Endothelial cell of umbilical vein (primary cell): ENCODE data around the gene SLC49A4. TPM values are rescaled to one million over a fixed set of nuclear protein-coding genes. Genes with fewer than 3 reads are reported as not detected.

Source experiments
- BruUV-seq: library from RNA; stranded (reverse); fragments of 400-500 nt; replicated peaks from 2 replicates; lab custom pipeline; 2021; lab: Mats Ljungman, UMichigan
- CTCF ChIA-PET: fragments of 300-600, 350-600 bp; sonication (Branson Sonifier 250); formaldehyde crosslinking; loops from one replicate; lab custom pipeline; 2021; ENCODE audit warnings: antibody characterized with exemption, inconsistent platforms; lab: Charles Lee
- POLR2A ChIA-PET: fragments of 300-600, 350-600 bp; sonication (Branson Sonifier 250); formaldehyde crosslinking; loops from one replicate; lab custom pipeline; 2021; ENCODE audit warnings: antibody characterized with exemption, inconsistent platforms; lab: Charles Lee
- DNase-seq: peaks from one replicate; pipeline ENCODE4 v3.0.0-alpha.2; 2011; ENCODE audit warnings: low read depth, low spot score
- FAIRE-seq: peaks from 2 replicates; lab custom pipeline; 2011; peaks lifted over from hg19 to GRCh38; lab: Jason Lieb, UNC
- H2AFZ ChIP-seq: 2 replicates; pipeline ENCODE4 v1.6.0; 2012; ENCODE audit warnings: low read depth, low read length, control low read depth, inconsistent platforms
- H3K27ac ChIP-seq: 2 replicates; pipeline ENCODE4 v1.5.1; 2011; ENCODE audit warnings: low read depth, mild to moderate bottlenecking, control low read depth, low read length, moderate library complexity; ENCODE audit not compliant: insufficient read depth
- H3K27me3 ChIP-seq, 2 experiments: 2 replicates each; pipeline versions ENCODE4 v1.6.0 to v1.6.1; 2011; ENCODE audit warnings: low read length in 2 of 2, mixed read lengths in 1 of 2; ENCODE audit not compliant: control insufficient read depth in 2 of 2, insufficient read depth in 2 of 2
- H3K36me3 ChIP-seq, 2 experiments: 2 replicates in 1 of 2; 3 replicates in 1 of 2; pipeline ENCODE4 v1.5.1; 2011; ENCODE audit warnings: low read length in 2 of 2, mild to moderate bottlenecking in 1 of 2, moderate library complexity in 1 of 2; ENCODE audit not compliant: control insufficient read depth in 2 of 2, insufficient read depth in 2 of 2; ENCODE audit errors: extremely low read depth in 1 of 2
- H3K4me1 ChIP-seq: 3 replicates; pipeline ENCODE4 v1.5.1; 2011; ENCODE audit warnings: mild to moderate bottlenecking, low read length; ENCODE audit not compliant: control insufficient read depth, insufficient read depth; ENCODE audit errors: extremely low read depth
- H3K4me2 ChIP-seq: 2 replicates; pipeline ENCODE4 v1.6.1; 2011; ENCODE audit warnings: low read length, control low read depth, mixed read lengths; ENCODE audit not compliant: insufficient read depth
- H3K4me3 ChIP-seq, 3 experiments: fragments of 200-600 bp in 1 of 3; sonication (generic), shearing (Covaris generic) in 1 of 3; replicated peaks in 1 of 3; 2 replicates each; pipeline ENCODE4 v1.5.1; 2011 to 2016; ENCODE audit warnings: control low read depth in 3 of 3, low read length in 3 of 3, mild to moderate bottlenecking in 2 of 3, inconsistent platforms in 1 of 3, low read depth in 1 of 3, moderate library complexity in 1 of 3; ENCODE audit not compliant: insufficient read depth in 1 of 3
- H3K79me2 ChIP-seq: 2 replicates; pipeline ENCODE4 v1.6.0; 2012; ENCODE audit warnings: low read length, inconsistent platforms; ENCODE audit not compliant: control insufficient read depth, insufficient read depth
- H3K9ac ChIP-seq: replicated peaks from 2 replicates; pipeline ENCODE3; 2011; ENCODE audit warnings: low read length, control low read depth; ENCODE audit not compliant: insufficient read depth; ENCODE audit errors: extremely low read depth
- H3K9me1 ChIP-seq: replicated peaks from 3 replicates; pipeline ENCODE4 v1.6.0; 2011; ENCODE audit warnings: mild to moderate bottlenecking, low read length; ENCODE audit not compliant: control insufficient read depth, insufficient read depth; ENCODE audit errors: extremely low read depth
- H3K9me3 ChIP-seq: replicated peaks from 2 replicates; pipeline ENCODE4 v1.5.1; 2012; ENCODE audit warnings: low read length, inconsistent platforms; ENCODE audit not compliant: control insufficient read depth, insufficient read depth
- H4K20me1 ChIP-seq: replicated peaks from 2 replicates; pipeline ENCODE3; 2011; ENCODE audit warnings: mild to moderate bottlenecking, low read length; ENCODE audit not compliant: control insufficient read depth, insufficient read depth; ENCODE audit errors: extremely low read depth
- CTCF ChIP-seq, 2 donors: IDR thresholded peaks; 1 replicate in 1 of 2; 2 replicates in 1 of 2; pipeline ENCODE4 v1.5.1; 2011; ENCODE audit warnings: low read length in 2 of 2, mild to moderate bottlenecking in 2 of 2, moderate library complexity in 2 of 2, control low read depth in 1 of 2, inconsistent platforms in 1 of 2, low read depth in 1 of 2; ENCODE audit not compliant: insufficient read depth in 1 of 2; ENCODE audit errors: extremely low read depth in 1 of 2
- EZH2 ChIP-seq: IDR thresholded peaks from 2 replicates; pipeline ENCODE4 v1.6.1; 2012; ENCODE audit warnings: borderline replicate concordance, low read depth, mild to moderate bottlenecking, moderate library complexity, low read length, inconsistent platforms; ENCODE audit not compliant: severe bottlenecking
- FOS ChIP-seq: IDR thresholded peaks from 2 replicates; pipeline ENCODE4 v1.6.1; 2011; ENCODE audit warnings: mild to moderate bottlenecking, low read length, moderate library complexity, borderline replicate concordance; ENCODE audit not compliant: insufficient read depth
- GATA2 ChIP-seq: IDR thresholded peaks from 2 replicates; pipeline ENCODE4 v1.7.0; 2011; ENCODE audit warnings: low read depth, mild to moderate bottlenecking, moderate library complexity, mixed read lengths, low read length; ENCODE audit not compliant: insufficient read length, insufficient read depth
- JUN ChIP-seq: IDR thresholded peaks from 2 replicates; pipeline ENCODE4 v1.6.1; 2011; ENCODE audit warnings: borderline replicate concordance, low read depth; ENCODE audit not compliant: insufficient read length, insufficient read depth
- MAX ChIP-seq: IDR thresholded peaks from 2 replicates; pipeline ENCODE4 v1.6.1; 2011; ENCODE audit not compliant: insufficient read depth, insufficient read length
- MYC ChIP-seq: IDR thresholded peaks from one replicate; pipeline ENCODE4 v1.6.1; 2011; ENCODE audit warnings: mild to moderate bottlenecking, low read depth, low read length
- POLR2A ChIP-seq: IDR thresholded peaks from 2 replicates; pipeline ENCODE4 v1.6.1; 2012; ENCODE audit warnings: low read depth, mild to moderate bottlenecking, control low read depth, low read length
- POLR2AphosphoS5 ChIP-seq: IDR thresholded peaks from 2 replicates; pipeline ENCODE4 v1.6.1; 2012; ENCODE audit warnings: low read depth, mild to moderate bottlenecking, control low read depth, low read length, moderate library complexity; ENCODE audit not compliant: insufficient read depth
- dilution Hi-C: fragments of 300-500 bp; cut with MboI; formaldehyde crosslinking; loops from one replicate; pipeline ENCODE4 v1.15.0; 2019; ENCODE audit warnings: low sequenced_read_pairs; ENCODE audit not compliant: extremely low pct_ligation_motif_present
- intact Hi-C: fragments of 100-400 bp; cut with micrococcal nuclease; formaldehyde crosslinking; loops from one replicate; pipeline ENCODE4 v1.10.0; 2022
- polyA plus RNA-seq, 4 experiments: library from polyadenylated mRNA; depleted of rRNA in 3 of 4; stranded (reverse) in 3 of 4; unstranded in 1 of 4; fragments of >200 nt; gene quantifications; 2 replicates each; pipeline versions ENCODE4 v1.2.1 to v1.2.3, GENCODE V29; 2011 to 2012; ENCODE audit warnings: missing spikeins in 1 of 4
- total RNA-seq: library from RNA; stranded (reverse); gene quantifications from 2 replicates; pipeline ENCODE4 v1.2.3, GENCODE V29; 2021

The SLC49A4 gene
- total and polyA plus RNA-seq, 2 donors (not counting 3 experiments of a cell fraction or from before 2014, with no cell fraction given), result 10.9 to 11.6 TPM

- intact Hi-C loops, result no loop called here
- dilution Hi-C loops, result no loop called here
- CTCF ChIA-PET, result no interaction called here
Measured at GRCh38 chr3:122825460-122825859, 30.6 kb downstream of the SLC49A4 start.

More at GRCh38 chr3:122825460-122825859, 30.6 kb downstream of the SLC49A4 start:
- Histone ChIP-seq H3K27me3 (no peaks in the 10 kb centered on the region), H3K9me1 (no peaks in the 10 kb centered on the region), H3K27ac (no peak overlapping the region), H2AFZ (no peak overlapping the region), H3K4me2 (no peak overlapping the region), H3K4me3 (no peak overlapping the region), H3K79me2 (no peaks in the 10 kb centered on the region), H3K36me3 (no peaks in the 10 kb centered on the region), H3K9me3 (no peaks in the 10 kb centered on the region), H4K20me1 (no peaks in the 10 kb centered on the region), H3K9ac (no peak overlapping the region), H3K4me1 (no peaks in the 10 kb centered on the region)
- no peak for DNase-seq
- POLR2A ChIA-PET, result no interaction called here
- no TSS peak for BruUV-seq
- no peak for TF ChIP-seq FOS
- TF ChIP-seq MYC, result no peak
- no peak for TF ChIP-seq POLR2AphosphoS5
- no peak for TF ChIP-seq MAX
- TF ChIP-seq JUN, result no peak
- no peak for TF ChIP-seq GATA2
- no peak for TF ChIP-seq EZH2
- TF ChIP-seq POLR2A, result no peak
- TF ChIP-seq CTCF (IDR thresholded peaks at IDR 0.05; ENCODE audit: extremely low read depth in 1 of 2, insufficient read depth in 1 of 2, low read depth in 1 of 2, low read length in 2 of 2), result no peak
- no peak for FAIRE-seq
